ENCODE measurements around the gene SCUBE3.

GRCh38 chr6:35275744-35276260 lies 62.0 kb downstream of the SCUBE3 start:
- TF ChIP-seq CTCF (IDR thresholded peaks at IDR 0.05) (no peak), POLR2A (IDR thresholded peaks at IDR 0.05) (no peak)

Data from body of pancreas (tissue), 4 donors.